Measurements from ENCODE around the gene ZFP36. TPM values are rescaled to one million over a fixed set of nuclear protein-coding genes. Genes with fewer than 3 reads are reported as not detected.
A peak's percentile ranks its signal among the peaks of the same experiment; 100 is the strongest.

Gene ZFP36
- total and polyA plus RNA-seq, 12 donors, result 22.8 to 194 (median 51.7) TPM

- WGBS, 2 donors, result 0 to 1% methylated on average over 10 of the region's 10 CpGs
- Histone ChIP-seq H3K4me1 (peaks cover 12 to 27% (median 24%) of the 10 kb centered on the region in 9 donors), H3K27me3 (no peaks in the 10 kb centered on the region), H3K9me3 (no peaks in the 10 kb centered on the region), H3K27ac (peak overlapping the region; percentile 94 to 100 (median 98)), H3K4me3 (peak overlapping the region; percentile 66 to 99 (median 94)), H3K36me3 (peaks cover 0 to 75% (median 46%) of the 10 kb centered on the region in 9 donors)
- ATAC-seq, result peak in 2 of 8 donors; percentile 8 to 19
- intact Hi-C loops (cut with DNase I), result loop anchor here in 3 of 10 donors (1.0 to 5.0 kb wide), 4 partner anchors 48 to 54 kb away; partner anchors contain the start of genes SAMD4B (in 2 of the 3) and SUPT5H (in 1 of the 3)
- DNase-seq, result no peak
- TF ChIP-seq CTCF (IDR thresholded peaks at IDR 0.05), result no peak
Measured at GRCh38 chr19:39390451-39390750, 16.2 kb upstream of the ZFP36 start.

GRCh38 chr19:39390751-39391437 lies 15.8 kb upstream of the ZFP36 start, which contains the start of the genes MED29 and PAF1:
MED29 (plus strand) TSS chr19:39391378; CDS start chr19:39391423, 45 bp downstream.
PAF1 (minus strand) TSS chr19:39391106; CDS start chr19:39390864, 242 bp downstream.
- ATAC-seq (peak; percentile 94 to 98 (median 96)), DNase-seq (peak; percentile 94 to 99)
- peak in 2 of 9 donors; percentile 4 to 16 for TF ChIP-seq CTCF (IDR thresholded peaks at IDR 0.05)
- peaks cover 12 to 27% (median 24%) of the 10 kb centered on the region in 9 donors for H3K4me1 ChIP-seq
- peak within 1 kb of the TSS; percentile 66 to 99 (median 94) for H3K4me3 ChIP-seq
- WGBS, 2 donors, result 0% methylated on average over 60 of the region's 60 CpGs
- intact Hi-C loops (cut with DNase I), result loop anchor here in 3 of 10 donors (1.0 to 5.0 kb wide), 4 partner anchors 48 to 54 kb away; partner anchors contain the start of genes SAMD4B (in 2 of the 3) and SUPT5H (in 1 of the 3)
- peak within 1 kb of the TSS; percentile 94 to 100 (median 98) for H3K27ac ChIP-seq
- no peaks in the 10 kb centered on the region for H3K27me3 ChIP-seq
- H3K36me3 ChIP-seq, result peaks cover 0 to 75% (median 43%) of the 10 kb centered on the region in 9 donors
- no peaks in the 10 kb centered on the region for H3K9me3 ChIP-seq

DNA sequence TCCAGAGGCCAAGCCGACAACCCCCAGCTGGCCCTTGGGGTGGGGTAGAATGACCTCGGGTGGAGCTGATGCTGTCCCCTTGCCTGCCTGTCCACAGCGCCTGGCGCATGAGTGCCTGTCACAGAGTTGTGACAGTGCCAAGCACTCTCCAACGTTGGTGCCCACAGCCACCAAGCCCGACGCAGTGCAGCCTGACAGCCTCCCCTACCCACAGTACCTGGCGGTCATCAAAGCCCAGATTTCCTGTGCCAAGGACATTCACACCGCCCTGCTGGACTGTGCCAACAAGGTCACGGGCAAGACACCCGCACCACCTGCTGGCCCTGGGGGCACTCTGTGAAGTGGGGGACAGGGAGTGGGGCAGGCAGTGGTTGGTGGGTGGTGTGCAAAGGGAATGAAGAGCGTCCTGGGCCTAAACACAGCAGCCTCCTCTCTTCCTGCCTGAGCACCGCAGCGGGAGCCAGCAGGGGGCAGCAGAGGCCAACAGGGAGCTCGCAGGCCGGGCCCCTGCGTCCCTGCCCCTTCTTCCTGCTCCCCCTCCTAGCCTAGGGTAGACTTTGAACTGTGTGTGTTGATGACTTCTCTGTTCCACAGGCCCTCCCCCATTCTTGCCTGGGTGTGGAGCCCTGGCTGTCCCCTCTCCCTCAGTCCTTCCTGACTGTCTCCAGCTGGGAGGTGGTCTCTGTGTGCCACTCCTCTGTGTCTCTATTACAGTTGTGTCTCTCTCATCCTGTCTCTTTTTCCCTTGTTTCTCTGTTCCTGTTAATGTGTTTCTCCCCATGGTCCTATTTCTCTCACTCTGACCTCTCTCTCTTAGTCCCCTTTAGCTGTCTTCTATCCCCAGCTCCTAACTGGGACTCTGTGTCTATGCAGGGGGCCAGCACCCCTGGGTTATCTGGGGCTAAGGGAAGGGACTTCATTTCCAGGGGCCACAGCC lies 9.0 kb upstream of the ZFP36 start:
- H3K27me3 ChIP-seq, result no peaks in the 10 kb centered on the region
- peak overlapping the region in 3 of 10 donors; percentile 3 to 28 (median 21) for H3K4me3 ChIP-seq
- ATAC-seq, result peak; percentile 77 to 87 (median 84)
- peak; percentile 88 to 93 for DNase-seq
- intact Hi-C loops (cut with DNase I), result loop anchor here in 6 of 10 donors (1.0 to 5.0 kb wide), 5 partner anchors 13 to 140 kb away; partner anchors contain the start of genes EID2B (in 3 of the 6) and PLEKHG2 (in 1 of the 6)
- peaks cover 0 to 58% (median 9%) of the 10 kb centered on the region in 9 donors for H3K36me3 ChIP-seq
- WGBS, 2 donors, result 23 to 30% methylated on average over 15 to 17 of the region's 17 CpGs
- peaks cover 12 to 59% (median 31%) of the 10 kb centered on the region in 9 donors for H3K4me1 ChIP-seq
- peak overlapping the region; percentile 32 to 97 (median 78) for H3K27ac ChIP-seq
- peak; percentile 95 to 99 (median 98) for TF ChIP-seq CTCF (IDR thresholded peaks at IDR 0.05)
- no peaks in the 10 kb centered on the region for H3K9me3 ChIP-seq

All from heart right ventricle (tissue), 16 donors.